ENCODE measurements around the gene PIEZO2. TPM values are rescaled to one million over a fixed set of nuclear protein-coding genes. Genes with fewer than 3 reads are reported as not detected.
"Not testable (repeated sequence)": the region's sequence is repeated elsewhere in the genome, so short reads cannot be mapped to it uniquely, and the experiment has no call there.

PIEZO2 gene
- total RNA-seq, 1 donor from 2014 or later = 8.4 TPM

- H3K27me3 Mint-ChIP-seq (ENCODE audit: unreplicated experiment) = no peaks in the 10 kb centered on the region
- no peaks in the 10 kb centered on the region for H3K36me3 Mint-ChIP-seq (ENCODE audit: low read depth, unreplicated experiment)
- no peak overlapping the region for H3K27ac Mint-ChIP-seq (ENCODE audit: unreplicated experiment)
- no peak overlapping the region for H3K4me3 Mint-ChIP-seq (ENCODE audit: unreplicated experiment)
- H3K4me1 Mint-ChIP-seq (ENCODE audit: unreplicated experiment) = no peaks in the 10 kb centered on the region
- no peaks in the 10 kb centered on the region for H3K9me3 Mint-ChIP-seq (ENCODE audit: unreplicated experiment)
- no peak for DNase-seq (ENCODE audit: low spot score)
- no peak for TF ChIP-seq CTCF (IDR thresholded peaks at IDR 0.05; ENCODE audit: unreplicated experiment)
These were observed 301.5 kb downstream of the PIEZO2 start for GRCh38 chr18:10847907-10848306.

- Mint-ChIP-seq H3K4me3 (ENCODE audit: unreplicated experiment) (no peak overlapping the region), H3K27ac (ENCODE audit: unreplicated experiment) (no peak overlapping the region), H3K27me3 (ENCODE audit: unreplicated experiment) (no peaks in the 10 kb centered on the region), H3K9me3 (ENCODE audit: unreplicated experiment) (no peaks in the 10 kb centered on the region), H3K36me3 (ENCODE audit: low read depth, unreplicated experiment) (no peaks in the 10 kb centered on the region), H3K4me1 (ENCODE audit: unreplicated experiment) (no peaks in the 10 kb centered on the region)
- no peak for TF ChIP-seq CTCF (IDR thresholded peaks at IDR 0.05; ENCODE audit: unreplicated experiment)
- DNase-seq (ENCODE audit: low spot score) = no peak
These were observed 302.0 kb downstream of the PIEZO2 start for GRCh38 chr18:10847408-10847790.

- Mint-ChIP-seq H3K36me3 (ENCODE audit: low read depth, unreplicated experiment) (no peaks in the 10 kb centered on the region), H3K27me3 (ENCODE audit: unreplicated experiment) (no peaks in the 10 kb centered on the region), H3K4me1 (ENCODE audit: unreplicated experiment) (no peaks in the 10 kb centered on the region), H3K27ac (ENCODE audit: unreplicated experiment) (no peak overlapping the region), H3K4me3 (ENCODE audit: unreplicated experiment) (peak overlapping the region; percentile 13), H3K9me3 (ENCODE audit: unreplicated experiment) (no peaks in the 10 kb centered on the region)
- no peak for DNase-seq (ENCODE audit: low spot score)
- no peak for TF ChIP-seq CTCF (IDR thresholded peaks at IDR 0.05; ENCODE audit: unreplicated experiment)
These were observed 302.5 kb downstream of the PIEZO2 start for GRCh38 chr18:10846657-10847407.

GRCh38 chr18:10846035-10846434 lies 303.3 kb downstream of the PIEZO2 start:
- not testable (repeated sequence) for H3K4me3 Mint-ChIP-seq (ENCODE audit: unreplicated experiment); H3K9me3 Mint-ChIP-seq (ENCODE audit: unreplicated experiment); H3K27me3 Mint-ChIP-seq (ENCODE audit: unreplicated experiment)

GRCh38 chr18:10843565-10843964 lies 305.8 kb downstream of the PIEZO2 start:
- Mint-ChIP-seq H3K9me3 (ENCODE audit: unreplicated experiment) (no peaks in the 10 kb centered on the region), H3K4me3 (ENCODE audit: unreplicated experiment) (no peak overlapping the region), H3K27ac (ENCODE audit: unreplicated experiment) (no peak overlapping the region), H3K27me3 (ENCODE audit: unreplicated experiment) (no peaks in the 10 kb centered on the region), H3K36me3 (ENCODE audit: low read depth, unreplicated experiment) (no peaks in the 10 kb centered on the region), H3K4me1 (ENCODE audit: unreplicated experiment) (no peaks in the 10 kb centered on the region)
- no peak for TF ChIP-seq CTCF (IDR thresholded peaks at IDR 0.05; ENCODE audit: unreplicated experiment)
- DNase-seq (ENCODE audit: low spot score) = no peak

More at GRCh38 chr18:10846035-10846434, 303.3 kb downstream of the PIEZO2 start:
- not testable (repeated sequence) for DNase-seq (ENCODE audit: low spot score); H3K27ac Mint-ChIP-seq (ENCODE audit: unreplicated experiment); H3K36me3 Mint-ChIP-seq (ENCODE audit: low read depth, unreplicated experiment); H3K4me1 Mint-ChIP-seq (ENCODE audit: unreplicated experiment)

All from endothelial cell (in vitro differentiated cells).